ENCODE results near the gene RUNX3.

GRCh38 chr1:24901791-24902470, 28.1 kb downstream of the RUNX3 start:
- TF ChIP-seq CTCF (IDR thresholded peaks at IDR 0.05) (no peak), POLR2A (IDR thresholded peaks at IDR 0.05) (no peak), POLR2AphosphoS5 (IDR thresholded peaks at IDR 0.05) (no peak)

Measured in upper lobe of left lung (tissue), 4 donors.